ENCODE measurements around the gene MCCC2. TPM values are rescaled to one million over a fixed set of nuclear protein-coding genes. Genes with fewer than 3 reads are reported as not detected.

MCCC2 gene
- total and polyA plus RNA-seq, 7 experiments from 2014 or later = 21.5 to 41.0 (median 24.1) TPM

- peaks cover 24 to 64% (median 51%) of the 10 kb centered on the region in 5 donors for H3K36me3 Mint-ChIP-seq
- peaks cover 0 to 28% (median 13%) of the 10 kb centered on the region in 7 donors for H3K4me1 Mint-ChIP-seq
- H3K4me1 ChIP-seq (ENCODE audit: control insufficient read depth in 2 of 2, insufficient read depth in 2 of 2, low read length in 2 of 2) = no peaks in the 10 kb centered on the region
- ChIA-PET POLR2A (no interaction called here), CTCF (no interaction called here)
- H3K27me3 ChIP-seq (ENCODE audit: control insufficient read depth in 2 of 2, insufficient read depth in 2 of 2, low read length in 2 of 2) = no peaks in the 10 kb centered on the region
- DNase-seq (no peak), ATAC-seq (no peak)
- peaks cover 0 to 5% (median 0%) of the 10 kb centered on the region in 11 donors for H3K9me3 Mint-ChIP-seq
- intact Hi-C loops (cut with micrococcal nuclease) = no loop called here
- H3K4me3 Mint-ChIP-seq = no peak overlapping the region
- H3K9me3 ChIP-seq (ENCODE audit: control insufficient read depth in 2 of 3, low read length in 3 of 3) = no peaks in the 10 kb centered on the region
- no peak overlapping the region for H3K27ac Mint-ChIP-seq
- no peak overlapping the region for H3K4me3 ChIP-seq (ENCODE audit: low read length)
- no peak overlapping the region for H3K27ac ChIP-seq (ENCODE audit: low read depth, low read length)
- H3K36me3 ChIP-seq (ENCODE audit: control insufficient read depth in 2 of 3, insufficient read depth in 3 of 3, low read length in 3 of 3) = peaks cover 0 to 20% (median 0%) of the 10 kb centered on the region in 3 experiments
- no peaks in the 10 kb centered on the region for H3K27me3 Mint-ChIP-seq
Measured at GRCh38 chr5:71615809-71616208, 28.7 kb downstream of the MCCC2 start.

- no peaks in the 10 kb centered on the region for H3K9me3 ChIP-seq (ENCODE audit: control insufficient read depth in 2 of 3, low read length in 3 of 3)
- ATAC-seq (no peak), DNase-seq (no peak)
- no peaks in the 10 kb centered on the region for H3K4me1 ChIP-seq (ENCODE audit: control insufficient read depth in 2 of 2, insufficient read depth in 2 of 2, low read length in 2 of 2)
- intact Hi-C loops (cut with micrococcal nuclease) = no loop called here
- no peaks in the 10 kb centered on the region for H3K27me3 ChIP-seq (ENCODE audit: control insufficient read depth in 2 of 2, insufficient read depth in 2 of 2, low read length in 2 of 2)
- no peak overlapping the region for H3K4me3 ChIP-seq (ENCODE audit: low read length)
- no peak overlapping the region for H3K4me3 Mint-ChIP-seq
- ChIA-PET POLR2A (no interaction called here), CTCF (no interaction called here)
- peaks cover 0 to 40% (median 0%) of the 10 kb centered on the region in 3 experiments for H3K36me3 ChIP-seq (ENCODE audit: control insufficient read depth in 2 of 3, insufficient read depth in 3 of 3, low read length in 3 of 3)
- H3K4me1 Mint-ChIP-seq = peaks cover 0 to 30% (median 19%) of the 10 kb centered on the region in 7 donors
- peaks cover 0 to 5% (median 0%) of the 10 kb centered on the region in 11 donors for H3K9me3 Mint-ChIP-seq
- no peak overlapping the region for H3K27ac ChIP-seq (ENCODE audit: low read depth, low read length)
- H3K27ac Mint-ChIP-seq = no peak overlapping the region
- H3K27me3 Mint-ChIP-seq = no peaks in the 10 kb centered on the region
- peaks cover 33 to 84% (median 62%) of the 10 kb centered on the region in 5 donors for H3K36me3 Mint-ChIP-seq
Measured at GRCh38 chr5:71620630-71621029, 33.5 kb downstream of the MCCC2 start.

- H3K9me3 Mint-ChIP-seq = peaks cover 0 to 5% (median 0%) of the 10 kb centered on the region in 11 donors
- H3K27me3 ChIP-seq (ENCODE audit: control insufficient read depth in 2 of 2, insufficient read depth in 2 of 2, low read length in 2 of 2) = no peaks in the 10 kb centered on the region
- POLR2A ChIA-PET = no interaction called here
- intact Hi-C loops (cut with micrococcal nuclease) = no loop called here
- no peaks in the 10 kb centered on the region for H3K27me3 Mint-ChIP-seq
- ATAC-seq (no peak), DNase-seq (no peak)
- H3K9me3 ChIP-seq (ENCODE audit: control insufficient read depth in 2 of 3, low read length in 3 of 3) = no peaks in the 10 kb centered on the region
- H3K27ac Mint-ChIP-seq = peak overlapping the region in 3 of 9 donors; percentile 20 to 26 (median 20)
- no peak overlapping the region for H3K4me3 ChIP-seq (ENCODE audit: low read length)
- peaks cover 0 to 34% (median 0%) of the 10 kb centered on the region in 3 experiments for H3K36me3 ChIP-seq (ENCODE audit: control insufficient read depth in 2 of 3, insufficient read depth in 3 of 3, low read length in 3 of 3)
- no peaks in the 10 kb centered on the region for H3K4me1 ChIP-seq (ENCODE audit: control insufficient read depth in 2 of 2, insufficient read depth in 2 of 2, low read length in 2 of 2)
- no peak overlapping the region for H3K27ac ChIP-seq (ENCODE audit: low read depth, low read length)
- peaks cover 0 to 30% (median 19%) of the 10 kb centered on the region in 7 donors for H3K4me1 Mint-ChIP-seq
- H3K36me3 Mint-ChIP-seq = peaks cover 33 to 78% (median 62%) of the 10 kb centered on the region in 5 donors
- CTCF ChIA-PET = no interaction called here
- no peak overlapping the region for H3K4me3 Mint-ChIP-seq
Measured at GRCh38 chr5:71621268-71621667, 34.1 kb downstream of the MCCC2 start.

- no peak for ATAC-seq
- Histone ChIP-seq H3K27me3 (ENCODE audit: control insufficient read depth in 2 of 2, insufficient read depth in 2 of 2, low read length in 2 of 2) (no peaks in the 10 kb centered on the region), H3K9me3 (ENCODE audit: control insufficient read depth in 2 of 3, low read length in 3 of 3) (no peaks in the 10 kb centered on the region), H3K4me1 (ENCODE audit: control insufficient read depth in 2 of 2, insufficient read depth in 2 of 2, low read length in 2 of 2) (no peaks in the 10 kb centered on the region), H3K36me3 (ENCODE audit: control insufficient read depth in 2 of 3, insufficient read depth in 3 of 3, low read length in 3 of 3) (peaks cover 0 to 30% (median 0%) of the 10 kb centered on the region in 3 experiments), H3K4me3 (ENCODE audit: low read length) (no peak overlapping the region), H3K27ac (ENCODE audit: low read depth, low read length) (no peak overlapping the region)
- no peak for DNase-seq
- no peaks in the 10 kb centered on the region for H3K27me3 Mint-ChIP-seq
- H3K9me3 Mint-ChIP-seq = peaks cover 0 to 5% (median 0%) of the 10 kb centered on the region in 11 donors
- ChIA-PET POLR2A (no interaction called here), CTCF (no interaction called here)
- peaks cover 30 to 78% (median 58%) of the 10 kb centered on the region in 5 donors for H3K36me3 Mint-ChIP-seq
- peaks cover 0 to 27% (median 16%) of the 10 kb centered on the region in 7 donors for H3K4me1 Mint-ChIP-seq
- H3K27ac Mint-ChIP-seq = no peak overlapping the region
- intact Hi-C loops (cut with micrococcal nuclease) = no loop called here
- no peak overlapping the region for H3K4me3 Mint-ChIP-seq
Measured at GRCh38 chr5:71621741-71622140, 34.6 kb downstream of the MCCC2 start.

GRCh38 chr5:71623221-71623794, 36.2 kb downstream of the MCCC2 start:
- H3K4me1 ChIP-seq (ENCODE audit: control insufficient read depth in 2 of 2, insufficient read depth in 2 of 2, low read length in 2 of 2) = no peaks in the 10 kb centered on the region
- H3K4me3 ChIP-seq (ENCODE audit: low read length) = no peak overlapping the region
- no peak overlapping the region for H3K4me3 Mint-ChIP-seq
- ATAC-seq (no peak), DNase-seq (no peak)
- peaks cover 0 to 18% (median 12%) of the 10 kb centered on the region in 7 donors for H3K4me1 Mint-ChIP-seq
- no peak overlapping the region for H3K27ac ChIP-seq (ENCODE audit: low read depth, low read length)
- intact Hi-C loops (cut with micrococcal nuclease) = no loop called here
- peaks cover 0 to 25% (median 0%) of the 10 kb centered on the region in 3 experiments for H3K36me3 ChIP-seq (ENCODE audit: control insufficient read depth in 2 of 3, insufficient read depth in 3 of 3, low read length in 3 of 3)
- no peaks in the 10 kb centered on the region for H3K9me3 ChIP-seq (ENCODE audit: control insufficient read depth in 2 of 3, low read length in 3 of 3)
- peaks cover 0 to 5% (median 0%) of the 10 kb centered on the region in 11 donors for H3K9me3 Mint-ChIP-seq
- H3K27me3 ChIP-seq (ENCODE audit: control insufficient read depth in 2 of 2, insufficient read depth in 2 of 2, low read length in 2 of 2) = no peaks in the 10 kb centered on the region
- H3K27me3 Mint-ChIP-seq = no peaks in the 10 kb centered on the region
- no peak overlapping the region for H3K27ac Mint-ChIP-seq
- ChIA-PET CTCF (no interaction called here), POLR2A (no interaction called here)
- peaks cover 23 to 72% (median 56%) of the 10 kb centered on the region in 5 donors for H3K36me3 Mint-ChIP-seq

GRCh38 chr5:71629950-71630349, 42.8 kb downstream of the MCCC2 start:
- peak overlapping the region in 2 of 9 donors; percentile 13 to 16 for H3K27ac Mint-ChIP-seq
- intact Hi-C loops (cut with micrococcal nuclease) = no loop called here
- H3K4me3 ChIP-seq (ENCODE audit: low read length) = no peak overlapping the region
- H3K4me1 Mint-ChIP-seq = peaks cover 0 to 15% (median 11%) of the 10 kb centered on the region in 7 donors
- DNase-seq (no peak), ATAC-seq (no peak)
- peaks cover 17 to 55% (median 48%) of the 10 kb centered on the region in 5 donors for H3K36me3 Mint-ChIP-seq
- no peaks in the 10 kb centered on the region for H3K27me3 Mint-ChIP-seq
- no peaks in the 10 kb centered on the region for H3K27me3 ChIP-seq (ENCODE audit: control insufficient read depth in 2 of 2, insufficient read depth in 2 of 2, low read length in 2 of 2)
- no peaks in the 10 kb centered on the region for H3K9me3 ChIP-seq (ENCODE audit: control insufficient read depth in 2 of 3, low read length in 3 of 3)
- POLR2A ChIA-PET = no interaction called here
- no peaks in the 10 kb centered on the region for H3K4me1 ChIP-seq (ENCODE audit: control insufficient read depth in 2 of 2, insufficient read depth in 2 of 2, low read length in 2 of 2)
- H3K9me3 Mint-ChIP-seq = peaks cover 0 to 5% (median 0%) of the 10 kb centered on the region in 11 donors
- no peak overlapping the region for H3K27ac ChIP-seq (ENCODE audit: low read depth, low read length)
- peaks cover 0 to 23% (median 0%) of the 10 kb centered on the region in 3 experiments for H3K36me3 ChIP-seq (ENCODE audit: control insufficient read depth in 2 of 3, insufficient read depth in 3 of 3, low read length in 3 of 3)
- CTCF ChIA-PET = no interaction called here
- no peak overlapping the region for H3K4me3 Mint-ChIP-seq

- Mint-ChIP-seq H3K9me3 (peaks cover 0 to 5% (median 0%) of the 10 kb centered on the region in 11 donors), H3K27ac (peak overlapping the region in 1 of 9 donors; percentile 91), H3K36me3 (peaks cover 15 to 55% (median 48%) of the 10 kb centered on the region in 5 donors), H3K4me3 (no peak overlapping the region), H3K27me3 (no peaks in the 10 kb centered on the region), H3K4me1 (peaks cover 0 to 12% (median 7%) of the 10 kb centered on the region in 7 donors)
- ATAC-seq = no peak
- intact Hi-C loops (cut with micrococcal nuclease) = no loop called here
- Histone ChIP-seq H3K36me3 (ENCODE audit: control insufficient read depth in 2 of 3, insufficient read depth in 3 of 3, low read length in 3 of 3) (peaks cover 0 to 28% (median 0%) of the 10 kb centered on the region in 3 experiments), H3K4me1 (ENCODE audit: control insufficient read depth in 2 of 2, insufficient read depth in 2 of 2, low read length in 2 of 2) (no peaks in the 10 kb centered on the region), H3K27me3 (ENCODE audit: control insufficient read depth in 2 of 2, insufficient read depth in 2 of 2, low read length in 2 of 2) (no peaks in the 10 kb centered on the region), H3K27ac (ENCODE audit: low read depth, low read length) (no peak overlapping the region), H3K9me3 (ENCODE audit: control insufficient read depth in 2 of 3, low read length in 3 of 3) (no peaks in the 10 kb centered on the region), H3K4me3 (ENCODE audit: low read length) (no peak overlapping the region)
- ChIA-PET POLR2A (no interaction called here), CTCF (no interaction called here)
- no peak for DNase-seq
Measured at GRCh38 chr5:71631070-71631469, 43.9 kb downstream of the MCCC2 start.

All from naive thymus-derived CD4-positive, alpha-beta T cell (primary cell).